HG02943 (cell line): ENCODE results near the gene ZCCHC12.

Source experiments
- ATAC-seq: cut with Tn5 transposase; IDR thresholded peaks from one replicate; pipeline ENCODE4 v1.9.1; 2021; ENCODE audit warnings: mild to moderate bottlenecking, low read depth, moderate library complexity; ENCODE audit not compliant: unreplicated experiment

The ZCCHC12 gene

DNA sequence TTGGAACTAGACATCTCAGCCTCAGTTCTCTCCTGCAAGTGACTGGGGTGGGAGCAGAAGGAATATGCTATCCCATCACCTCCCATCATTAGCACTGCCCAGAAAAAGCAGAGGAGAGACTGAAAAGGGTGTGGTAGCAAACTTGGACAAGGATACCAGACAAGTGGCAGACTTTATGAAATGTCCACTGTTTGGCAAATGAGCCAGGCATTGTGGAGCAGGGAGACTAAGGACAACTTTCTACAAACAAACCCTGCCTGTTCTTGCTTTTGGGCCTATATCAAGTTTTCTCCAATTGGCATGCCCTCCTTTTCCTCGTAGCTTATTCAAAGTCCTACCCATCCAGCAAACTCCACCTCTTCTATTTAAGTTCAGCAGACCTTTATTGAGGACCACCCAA is 41.6 kb downstream of the ZCCHC12 start:
- ATAC-seq: no peak

DNA sequence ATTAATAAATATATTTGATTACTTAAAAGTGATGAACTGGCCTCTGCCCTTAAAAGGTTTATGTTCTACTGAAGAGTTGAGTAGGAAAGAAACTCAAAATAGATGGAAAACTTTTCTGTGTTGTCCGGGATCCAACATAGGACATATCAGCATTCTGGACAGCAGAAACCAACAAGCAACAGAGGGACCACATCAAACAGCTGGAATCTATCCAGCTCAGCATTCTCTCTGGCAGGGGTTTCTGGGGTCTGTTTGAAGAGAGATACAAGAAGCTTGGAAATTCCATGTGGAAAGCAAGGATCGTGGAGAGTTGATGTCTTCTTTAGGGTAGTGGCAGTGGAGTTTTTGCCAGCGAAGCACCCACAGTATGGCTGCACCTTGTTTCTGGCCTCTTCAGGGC is 43.6 kb downstream of the ZCCHC12 start:
- no peak for ATAC-seq

DNA sequence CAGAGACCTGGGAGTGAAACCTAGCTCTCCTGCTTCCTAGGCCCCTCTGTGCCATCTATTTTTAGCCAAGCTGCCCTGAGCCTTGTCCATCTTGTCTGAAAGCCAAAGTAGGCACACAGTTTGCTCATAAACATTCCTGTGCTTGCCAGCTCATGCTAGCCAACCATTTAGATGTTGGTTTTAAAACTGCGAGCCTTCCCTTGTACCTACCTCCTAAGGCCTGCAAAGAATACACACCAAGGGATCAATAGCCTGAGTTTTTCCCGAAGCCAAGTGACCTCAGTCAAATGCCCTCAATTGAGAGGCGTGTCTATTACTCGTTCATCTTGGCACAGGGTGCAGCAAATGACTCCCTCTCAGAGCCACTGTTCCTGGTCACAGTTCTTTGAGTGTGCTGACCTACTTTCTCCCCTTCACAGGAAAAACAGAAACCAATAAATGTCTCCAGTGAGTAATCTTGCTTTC is 48.5 kb downstream of the ZCCHC12 start:
- no peak for ATAC-seq
